GM18508 (cell line): Measurements from ENCODE around the gene CCDC88A.
"Not testable (repeated sequence)": the region's sequence is repeated elsewhere in the genome, so short reads cannot be mapped to it uniquely, and the experiment has no call there.

ENCODE experiments used
- ATAC-seq: cut with Tn5 transposase; IDR thresholded peaks from one replicate; pipeline ENCODE4 v1.9.1; 2021; ENCODE audit warnings: moderate number of reproducible peaks; ENCODE audit not compliant: insufficient read depth, unreplicated experiment

CCDC88A gene

DNA sequence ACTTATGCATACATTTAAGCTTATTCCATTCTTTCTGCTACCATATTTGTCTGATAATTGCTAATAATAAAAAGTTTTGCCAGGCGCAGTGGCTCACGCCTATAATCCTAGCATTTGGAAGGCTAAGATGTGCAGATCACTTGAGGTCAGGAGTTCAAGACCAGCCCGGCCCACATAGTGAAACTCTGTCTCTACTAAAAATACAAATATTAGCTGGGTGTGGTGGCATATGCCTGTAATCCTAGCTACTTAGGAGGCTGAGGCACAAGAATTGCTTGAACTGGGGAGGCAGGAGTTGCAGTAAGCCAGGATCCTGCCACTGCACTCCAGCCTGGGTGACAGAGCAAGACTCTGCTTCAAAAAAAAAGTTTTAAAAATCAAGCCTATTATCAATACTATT, 160.1 kb downstream of the CCDC88A start:
- ATAC-seq, result not testable (repeated sequence)

DNA sequence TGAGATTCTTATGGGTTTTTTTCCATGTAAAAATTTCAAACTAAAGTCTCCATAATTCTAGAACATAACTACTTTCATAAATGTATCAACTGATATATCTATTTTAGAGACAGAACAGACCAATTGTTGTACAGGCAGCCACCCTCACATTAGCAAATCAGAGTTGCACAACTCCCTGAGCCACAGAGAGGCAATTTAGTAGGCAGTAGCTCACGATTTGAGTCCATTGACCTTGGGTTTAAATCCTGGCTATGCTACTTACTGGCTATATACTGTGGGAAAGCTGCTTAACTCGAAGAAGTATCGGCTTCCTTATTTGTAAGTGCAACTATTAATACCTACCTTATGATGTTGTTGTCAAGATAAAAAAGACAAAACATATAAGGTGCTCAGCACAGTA, 166.8 kb downstream of the CCDC88A start:
- no peak for ATAC-seq

DNA sequence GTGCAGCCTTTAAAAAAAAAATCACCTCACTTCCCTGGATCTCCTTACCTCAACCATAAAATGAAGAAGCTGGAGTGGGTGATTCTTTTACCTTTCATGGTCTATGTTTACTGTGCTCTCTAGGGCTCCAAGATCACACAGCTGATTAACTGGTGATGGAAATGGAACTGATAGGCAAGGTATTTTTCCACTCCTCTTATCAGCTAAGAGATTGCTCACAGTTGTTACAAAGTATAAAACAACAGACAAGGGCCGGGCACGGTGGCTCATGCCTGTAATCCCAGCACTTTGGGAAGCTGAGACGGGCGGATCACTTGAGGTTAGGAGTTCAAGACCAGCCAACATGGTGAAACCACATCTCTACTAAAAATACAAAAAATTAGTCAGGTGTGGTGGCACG, 172.6 kb downstream of the CCDC88A start:
- ATAC-seq, result no peak

DNA sequence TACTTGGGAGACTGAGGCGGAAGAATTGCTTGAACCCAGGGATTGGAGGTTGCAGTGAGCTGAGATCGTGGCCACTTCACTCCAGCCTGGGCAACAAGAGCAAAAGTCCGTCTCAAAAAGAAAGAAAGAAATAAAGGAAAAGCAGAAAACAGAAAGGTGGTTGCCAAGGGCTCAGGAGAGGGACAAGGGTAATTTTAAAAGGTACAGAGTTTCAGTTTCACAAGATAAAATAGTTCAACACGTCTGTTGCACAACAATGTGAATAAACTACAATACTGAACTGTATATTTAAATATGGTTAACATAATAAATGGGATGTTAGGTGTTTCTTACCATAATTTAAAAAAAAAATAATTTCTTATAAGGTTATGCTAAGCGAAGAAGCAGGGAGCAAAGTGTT, 174.2 kb downstream of the CCDC88A start:
- no peak for ATAC-seq

DNA sequence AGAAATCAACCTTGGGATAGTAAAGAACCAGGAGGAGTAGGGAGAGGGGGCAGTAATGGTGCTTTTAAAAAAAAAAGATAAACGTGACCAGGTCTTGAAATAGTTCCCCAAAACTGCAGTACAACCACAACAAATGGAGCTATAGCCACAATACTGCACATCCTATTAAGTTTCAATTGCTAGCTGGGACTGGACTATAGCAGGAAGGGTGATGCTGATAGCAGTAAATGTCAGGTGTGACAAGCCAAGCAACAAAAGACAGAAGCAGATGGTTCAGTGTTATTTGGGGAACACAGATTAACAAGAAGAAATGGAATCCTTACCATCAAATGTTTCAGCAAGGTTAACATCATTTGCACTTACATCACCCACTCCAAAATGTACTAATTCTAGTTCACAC, 177.0 kb downstream of the CCDC88A start:
- no peak for ATAC-seq

DNA sequence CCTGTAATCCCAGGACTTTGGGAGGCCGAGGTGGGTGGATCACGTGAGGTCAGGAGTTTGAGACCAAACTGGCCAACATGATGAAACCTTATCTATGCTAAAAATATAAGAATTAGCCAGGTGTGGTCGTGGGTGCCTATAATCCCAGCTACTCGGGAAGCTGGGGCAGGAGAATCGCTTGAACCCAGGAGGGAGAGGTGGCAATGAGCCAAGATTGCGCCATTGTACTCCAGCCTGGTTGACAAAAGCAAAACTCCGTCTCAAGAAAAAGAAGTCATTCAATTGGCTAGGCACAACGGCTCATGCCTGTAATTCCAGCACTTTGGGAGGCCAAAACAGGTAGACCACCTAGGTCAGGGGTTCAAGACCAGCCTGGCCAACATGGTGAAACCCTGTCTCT, 178.1 kb downstream of the CCDC88A start:
- not testable (repeated sequence) for ATAC-seq

DNA sequence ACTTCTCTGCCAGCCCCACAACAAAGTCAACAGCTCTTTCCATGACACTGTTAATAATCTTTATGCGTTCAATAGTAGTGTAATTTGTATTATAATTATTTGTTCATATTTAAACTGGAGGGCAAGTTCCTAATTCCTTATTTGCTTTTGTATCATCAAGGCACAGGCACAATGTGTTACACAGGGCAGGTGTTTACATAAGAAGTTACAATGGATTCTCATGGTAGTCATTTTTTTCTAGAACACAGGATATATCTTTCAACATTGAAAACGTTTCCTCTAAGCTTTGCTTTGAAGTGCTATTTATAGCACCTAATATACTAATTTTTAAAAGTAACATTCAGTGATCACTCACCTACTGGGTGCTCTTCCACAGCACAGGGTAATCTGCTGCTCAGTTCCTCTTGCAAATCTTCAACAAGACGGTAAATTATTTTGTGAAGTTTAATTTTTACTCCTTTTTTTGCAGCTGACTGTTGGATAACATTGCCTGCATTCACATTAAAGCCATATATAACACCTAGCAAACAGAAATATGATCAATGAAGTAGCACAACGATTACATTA, 179.9 kb downstream of the CCDC88A start:
- no peak for ATAC-seq
